ENCODE measurements around the gene LHFPL2.

GRCh38 chr5:78591138-78591612 lies 57.4 kb downstream of the LHFPL2 start:
- TF ChIP-seq GATA3 (IDR thresholded peaks at IDR 0.05; ENCODE audit: low read depth, low read length) (no peak), GATA2 (IDR thresholded peaks at IDR 0.05; ENCODE audit: low read depth, low read length) (no peak)

All from SH-SY5Y (cell line).